BLaER1 treated with 17β-estradiol and CSF1 and Interleukin-3, amounts not matched to agents 10 nM and 100 nM (cell line): ENCODE measurements around the gene ABHD12.

Experiments
- H3K27ac ChIP-seq, 11 experiments: shearing (Covaris generic); formaldehyde crosslinking; 2 replicates each; pipeline ENCODE4 v1.8.1; 2022
- H3K27me3 ChIP-seq, 11 experiments: shearing (Covaris generic); formaldehyde crosslinking; 2 replicates each; pipeline ENCODE4 v1.8.1; 2022
- H3K36me3 ChIP-seq, 11 experiments: shearing (Covaris generic); formaldehyde crosslinking; 2 replicates each; pipeline ENCODE4 v1.8.1; 2022
- H3K4me1 ChIP-seq, 10 experiments: shearing (Covaris generic); formaldehyde crosslinking; 2 replicates each; pipeline ENCODE4 v1.8.1; 2022
- H3K4me2 ChIP-seq, 11 experiments: shearing (Covaris generic); formaldehyde crosslinking; 2 replicates each; pipeline ENCODE4 v1.8.1; 2022
- H3K4me3 ChIP-seq, 10 experiments: shearing (Covaris generic); formaldehyde crosslinking; 2 replicates each; pipeline ENCODE4 v1.8.1; 2022
- H3K9ac ChIP-seq, 11 experiments: shearing (Covaris generic); formaldehyde crosslinking; 2 replicates each; pipeline ENCODE4 v1.8.1; 2022
- H3K9me3 ChIP-seq, 11 experiments: shearing (Covaris generic); formaldehyde crosslinking; replicated peaks in 1 of 11; 2 replicates each; pipeline ENCODE4 v1.8.1; 2022
- H4K20me1 ChIP-seq, 11 experiments: shearing (Covaris generic); formaldehyde crosslinking; 2 replicates each; pipeline ENCODE4 v1.8.1; 2022
- Cebpa-rat ChIP-seq, 11 experiments: shearing (Covaris generic); IDR thresholded peaks; 2 replicates each; pipeline ENCODE4 v1.8.1; 2022

ABHD12 gene

DNA sequence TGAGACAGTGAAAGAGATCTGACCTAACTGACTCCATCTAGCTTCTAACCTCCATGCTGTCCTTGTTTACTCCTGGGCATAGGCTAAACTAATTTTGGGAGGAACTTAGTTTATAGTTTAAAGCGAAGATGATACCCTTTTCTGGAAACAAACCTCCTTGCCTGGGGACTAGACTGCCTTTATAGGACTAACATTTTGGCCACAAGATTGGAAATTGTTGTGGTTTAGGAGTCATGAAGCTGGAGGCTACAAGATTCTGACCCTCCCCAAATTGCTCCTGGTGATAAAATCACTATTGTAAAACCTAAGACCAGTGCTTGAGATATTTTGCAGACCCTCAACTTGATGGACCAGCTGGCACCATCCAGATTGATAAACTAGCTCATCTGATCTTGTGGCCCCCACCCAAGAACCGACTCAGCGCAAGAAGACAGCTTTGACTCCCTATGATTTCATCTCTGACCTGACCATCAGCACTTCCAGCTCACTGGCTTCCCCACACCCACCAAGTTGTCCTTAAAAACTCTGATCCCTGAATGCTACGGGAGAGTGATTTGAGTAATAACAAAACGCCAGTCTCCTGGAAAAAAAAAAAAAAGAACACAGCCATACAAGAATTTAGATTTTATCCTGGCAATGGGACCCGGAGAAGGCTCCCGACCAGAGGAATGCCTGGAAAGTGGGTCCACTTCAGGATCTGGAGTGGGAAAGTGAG is 63.0 kb downstream of the ABHD12 start:
- no peak overlapping the region for H3K4me3 ChIP-seq
- H3K27ac ChIP-seq = no peak overlapping the region
- H3K9me3 ChIP-seq = no peaks in the 10 kb centered on the region; a peak in 1 of 22 replicates
- peaks cover 6 to 28% (median 21%) of the 10 kb centered on the region in 11 experiments; a peak in 21 of 22 replicates for H3K36me3 ChIP-seq
- TF ChIP-seq Cebpa-rat (IDR thresholded peaks at IDR 0.05) = no peak
- H3K4me1 ChIP-seq = peaks cover 14 to 73% (median 25%) of the 10 kb centered on the region in 10 experiments
- H3K9ac ChIP-seq = no peak overlapping the region
- H3K4me2 ChIP-seq = 0 out of 22 replicates have a peak overlapping the region, but pooled peaks of 1 of the 11 experiments have one; percentile 1
- H4K20me1 ChIP-seq = peaks cover 0 to 38% (median 0%) of the 10 kb centered on the region in 11 experiments; a peak in 5 of 22 replicates
- no peaks in the 10 kb centered on the region for H3K27me3 ChIP-seq

DNA sequence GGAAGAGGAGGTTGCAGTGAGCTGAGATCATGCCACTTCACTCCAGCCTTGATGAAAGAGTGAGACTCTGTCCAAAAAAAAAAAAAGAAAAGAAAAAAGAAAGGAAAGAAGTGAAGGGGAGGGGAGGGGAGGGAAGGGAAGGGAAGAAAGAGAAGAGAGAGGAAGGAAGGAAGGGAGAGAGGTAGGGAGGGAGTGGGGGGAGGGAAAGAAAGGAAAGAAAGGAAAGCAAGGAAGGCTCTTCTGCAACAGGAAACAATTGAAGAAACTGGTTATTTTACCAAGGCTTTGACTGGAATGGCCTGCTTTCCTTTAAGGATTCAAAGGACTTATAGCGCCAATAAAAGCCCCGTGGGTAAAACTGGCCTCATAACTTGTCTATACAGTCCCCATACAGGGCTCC is 64.6 kb downstream of the ABHD12 start:
- Histone ChIP-seq H3K9me3 (no peaks in the 10 kb centered on the region; a peak in 1 of 22 replicates), H3K4me2 (peak overlapping the region in 4 of 11 experiments; percentile 28 to 90 (median 54); a peak in 7 of 22 replicates), H3K4me3 (no peak overlapping the region), H4K20me1 (peaks cover 0 to 38% (median 0%) of the 10 kb centered on the region in 11 experiments; a peak in 5 of 22 replicates), H3K4me1 (peaks cover 20 to 87% (median 31%) of the 10 kb centered on the region in 10 experiments), H3K27ac (no peak overlapping the region), H3K36me3 (peaks cover 14 to 44% (median 30%) of the 10 kb centered on the region in 11 experiments), H3K27me3 (no peaks in the 10 kb centered on the region), H3K9ac (no peak overlapping the region)
- no peak for TF ChIP-seq Cebpa-rat (IDR thresholded peaks at IDR 0.05)

DNA sequence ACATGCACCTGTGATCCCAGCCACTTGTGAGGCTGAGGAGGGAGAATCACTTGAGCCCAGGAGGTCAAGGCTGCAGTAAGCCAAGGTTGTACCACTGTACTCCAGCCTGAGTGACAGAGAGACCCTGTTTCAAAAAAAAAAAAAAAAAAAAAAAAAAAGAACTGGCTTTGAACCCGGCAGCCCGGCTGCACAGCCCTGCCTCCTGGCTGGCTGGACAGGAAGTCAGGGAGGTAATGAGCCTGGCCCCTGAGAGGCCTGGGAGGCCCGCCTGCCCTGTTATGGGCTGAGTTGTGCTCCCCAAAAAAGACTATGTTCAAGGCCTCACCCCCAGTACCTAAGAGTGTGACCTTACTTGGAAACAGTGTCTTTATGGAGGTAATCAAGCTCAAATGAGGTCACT is 65.6 kb downstream of the ABHD12 start:
- Histone ChIP-seq H3K4me3 (no peak overlapping the region), H4K20me1 (peaks cover 0 to 38% (median 0%) of the 10 kb centered on the region in 11 experiments; a peak in 5 of 22 replicates), H3K36me3 (peaks cover 22 to 50% (median 36%) of the 10 kb centered on the region in 11 experiments), H3K27me3 (no peaks in the 10 kb centered on the region), H3K4me2 (peak overlapping the region in 8 of 11 experiments; percentile 27 to 90 (median 51); a peak in 12 of 22 replicates), H3K9me3 (no peaks in the 10 kb centered on the region; a peak in 1 of 22 replicates), H3K4me1 (peaks cover 27 to 96% (median 38%) of the 10 kb centered on the region in 10 experiments), H3K27ac (peak overlapping the region; percentile 4 to 76 (median 37); a peak in 12 of 22 replicates), H3K9ac (peak overlapping the region in 2 of 11 experiments; percentile 59; a peak in 3 of 22 replicates)
- no peak for TF ChIP-seq Cebpa-rat (IDR thresholded peaks at IDR 0.05)

DNA sequence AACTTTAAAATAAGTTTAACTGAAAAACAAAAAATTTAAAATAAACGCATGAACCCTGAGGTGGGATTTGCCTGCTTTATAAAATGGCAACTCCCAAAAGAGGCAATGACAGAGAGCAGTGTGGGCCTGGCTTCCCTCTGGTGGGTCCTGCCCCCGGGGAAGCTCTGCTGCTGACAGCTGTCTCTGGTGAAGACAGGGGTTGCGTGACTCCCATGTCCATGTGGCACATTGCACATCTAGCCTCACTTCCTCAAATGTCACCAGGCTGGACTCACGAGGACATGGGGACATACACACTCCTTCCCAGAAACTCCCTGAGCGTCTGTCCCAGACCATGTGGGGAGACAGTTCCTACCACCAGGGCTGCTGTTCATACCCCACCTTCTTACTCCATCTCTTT is 66.2 kb downstream of the ABHD12 start:
- no peaks in the 10 kb centered on the region; a peak in 1 of 22 replicates for H3K9me3 ChIP-seq
- H3K27me3 ChIP-seq = no peaks in the 10 kb centered on the region
- H3K9ac ChIP-seq = peak overlapping the region in 3 of 11 experiments; percentile 26 to 59 (median 48); a peak in 4 of 22 replicates
- peaks cover 0 to 37% (median 0%) of the 10 kb centered on the region in 11 experiments; a peak in 5 of 22 replicates for H4K20me1 ChIP-seq
- H3K4me1 ChIP-seq = peaks cover 33 to 97% (median 45%) of the 10 kb centered on the region in 10 experiments
- peak overlapping the region; percentile 4 to 76 (median 39); a peak in 16 of 22 replicates for H3K27ac ChIP-seq
- TF ChIP-seq Cebpa-rat (IDR thresholded peaks at IDR 0.05) = 0 out of 22 replicates have a peak, but pooled peaks of 2 of the 11 experiments have one; percentile 10 to 37
- H3K4me2 ChIP-seq = peak overlapping the region; percentile 15 to 90 (median 46)
- H3K36me3 ChIP-seq = peaks cover 22 to 55% (median 36%) of the 10 kb centered on the region in 11 experiments
- no peak overlapping the region for H3K4me3 ChIP-seq

DNA sequence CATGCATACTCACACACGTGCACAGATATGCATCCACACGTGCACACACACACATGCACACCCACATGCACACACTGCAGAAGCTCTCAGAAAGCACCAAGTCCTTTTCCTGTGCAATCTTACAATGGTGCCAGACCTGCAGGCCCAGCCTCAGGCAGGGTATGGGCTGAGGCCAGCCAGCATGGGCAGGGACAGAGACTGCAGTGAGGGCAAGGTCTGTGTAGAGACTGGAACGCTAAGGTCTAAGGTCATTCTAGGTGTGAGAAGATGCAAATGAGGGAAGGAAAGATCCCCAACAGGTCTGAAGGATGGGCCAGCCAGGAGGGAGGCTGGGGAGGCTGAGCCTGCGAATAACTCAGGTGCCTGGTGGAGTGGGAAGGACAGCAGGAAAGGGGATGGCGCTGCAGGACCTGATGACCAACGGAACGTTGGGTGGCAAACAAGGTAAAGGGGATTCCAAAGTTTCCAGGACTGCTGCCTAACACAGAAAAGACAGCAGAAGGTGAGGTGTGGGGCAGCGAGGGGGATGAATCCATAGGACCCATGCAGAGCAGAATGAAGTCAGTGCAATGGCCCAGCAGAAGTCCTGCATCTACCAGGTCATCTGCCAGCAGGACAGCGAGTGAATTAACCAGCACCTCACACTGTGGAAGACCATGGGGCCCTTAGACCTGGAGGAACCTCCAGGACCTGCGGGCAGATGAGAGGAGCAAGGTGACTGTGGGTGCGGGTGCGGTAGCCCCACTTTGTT is 67.0 kb downstream of the ABHD12 start:
- peak overlapping the region in 9 of 11 experiments; percentile 4 to 76 (median 46); a peak in 12 of 22 replicates for H3K27ac ChIP-seq
- peak overlapping the region; percentile 15 to 90 (median 46); a peak in 21 of 22 replicates for H3K4me2 ChIP-seq
- H3K27me3 ChIP-seq = no peaks in the 10 kb centered on the region
- H4K20me1 ChIP-seq = peaks cover 0 to 29% (median 0%) of the 10 kb centered on the region in 11 experiments; a peak in 6 of 22 replicates
- TF ChIP-seq Cebpa-rat (IDR thresholded peaks at IDR 0.05) = no peak
- H3K36me3 ChIP-seq = peaks cover 17 to 48% (median 31%) of the 10 kb centered on the region in 11 experiments
- H3K4me1 ChIP-seq = peaks cover 41 to 97% (median 51%) of the 10 kb centered on the region in 10 experiments
- H3K9me3 ChIP-seq = no peaks in the 10 kb centered on the region
- peak overlapping the region in 2 of 11 experiments; percentile 26 to 30; a peak in 3 of 22 replicates for H3K9ac ChIP-seq
- no peak overlapping the region for H3K4me3 ChIP-seq

DNA sequence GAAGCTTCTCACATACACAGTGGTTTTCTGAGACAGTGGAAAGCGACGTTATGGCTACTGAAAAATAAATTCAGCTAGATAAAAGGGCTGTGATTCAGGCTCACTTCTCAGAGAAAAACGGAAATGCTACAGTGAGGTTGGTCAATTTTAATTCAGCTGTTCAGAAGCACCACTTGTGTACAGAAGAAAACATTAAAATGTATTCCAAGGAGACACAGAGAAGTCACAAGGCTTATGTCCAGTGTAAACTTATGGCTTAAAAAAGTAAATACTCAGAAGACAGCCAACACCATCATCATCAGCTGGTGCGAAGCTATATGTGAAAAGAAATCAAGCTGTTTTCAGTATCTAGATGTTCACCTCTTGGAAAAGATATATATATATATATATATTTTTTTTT is 68.6 kb downstream of the ABHD12 start:
- peaks cover 0 to 17% (median 0%) of the 10 kb centered on the region in 11 experiments; a peak in 4 of 22 replicates for H4K20me1 ChIP-seq
- H3K9ac ChIP-seq = peak overlapping the region in 1 of 11 experiments; percentile 34; a peak in 1 of 22 replicates
- no peaks in the 10 kb centered on the region for H3K9me3 ChIP-seq
- H3K27ac ChIP-seq = peak overlapping the region in 5 of 11 experiments; percentile 1 to 41 (median 22); a peak in 4 of 22 replicates
- H3K4me2 ChIP-seq = peak overlapping the region in 3 of 11 experiments; percentile 9 to 89 (median 25); a peak in 5 of 22 replicates
- H3K4me1 ChIP-seq = peaks cover 56 to 97% (median 67%) of the 10 kb centered on the region in 10 experiments
- H3K27me3 ChIP-seq = no peaks in the 10 kb centered on the region
- no peak for TF ChIP-seq Cebpa-rat (IDR thresholded peaks at IDR 0.05)
- H3K4me3 ChIP-seq = no peak overlapping the region
- peaks cover 14 to 43% (median 31%) of the 10 kb centered on the region in 11 experiments for H3K36me3 ChIP-seq

DNA sequence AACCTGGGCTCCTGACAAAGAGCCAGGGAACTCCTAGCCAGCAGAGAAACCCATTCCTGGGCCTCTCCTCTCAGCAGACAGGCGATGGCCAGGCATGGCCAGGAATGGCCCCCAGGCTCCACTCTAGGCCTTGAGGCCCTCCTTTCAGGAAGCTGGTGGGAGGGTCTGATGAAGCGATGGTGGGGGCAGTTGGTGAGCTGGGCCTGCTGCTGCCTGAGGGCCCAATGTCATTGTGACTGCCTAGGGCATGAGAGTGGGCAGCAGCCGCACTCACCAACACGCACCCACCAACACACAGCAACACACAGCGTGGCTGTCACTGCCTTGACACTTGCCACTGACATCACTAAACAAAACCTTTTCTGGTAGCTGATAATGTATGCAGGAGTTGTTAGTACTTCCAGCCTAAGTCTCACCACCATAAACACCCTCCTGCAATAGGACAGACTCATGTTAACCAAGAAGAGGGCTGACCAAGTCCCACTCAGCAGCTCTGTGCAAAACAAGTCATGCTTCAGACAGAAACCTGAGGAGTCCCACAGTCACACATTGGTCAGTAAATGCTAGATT is 69.3 kb downstream of the ABHD12 start:
- Histone ChIP-seq H3K36me3 (peaks cover 20 to 49% (median 37%) of the 10 kb centered on the region in 11 experiments), H3K9ac (no peak overlapping the region; a peak in 1 of 22 replicates), H3K27ac (peak overlapping the region in 6 of 11 experiments; percentile 9 to 41 (median 20); a peak in 5 of 22 replicates), H3K27me3 (no peaks in the 10 kb centered on the region), H3K4me1 (peaks cover 62 to 97% (median 73%) of the 10 kb centered on the region in 10 experiments), H3K4me2 (peak overlapping the region in 4 of 11 experiments; percentile 9 to 89 (median 17); a peak in 5 of 22 replicates), H4K20me1 (peaks cover 0 to 17% (median 0%) of the 10 kb centered on the region in 11 experiments; a peak in 4 of 22 replicates), H3K9me3 (no peaks in the 10 kb centered on the region), H3K4me3 (no peak overlapping the region)
- no peak for TF ChIP-seq Cebpa-rat (IDR thresholded peaks at IDR 0.05)
